ENCODE results near the gene CAB39L. TPM values are rescaled to one million over a fixed set of nuclear protein-coding genes. Genes with fewer than 3 reads are reported as not detected.
"Not testable (repeated sequence)": the region's sequence is repeated elsewhere in the genome, so short reads cannot be mapped to it uniquely, and the experiment has no call there.

Gene CAB39L
- total RNA-seq, 3 donors from 2014 or later (not counting 1 experiment from before 2014, with no cell fraction given): 4.4 to 6.5 (median 6.0) TPM

DNA sequence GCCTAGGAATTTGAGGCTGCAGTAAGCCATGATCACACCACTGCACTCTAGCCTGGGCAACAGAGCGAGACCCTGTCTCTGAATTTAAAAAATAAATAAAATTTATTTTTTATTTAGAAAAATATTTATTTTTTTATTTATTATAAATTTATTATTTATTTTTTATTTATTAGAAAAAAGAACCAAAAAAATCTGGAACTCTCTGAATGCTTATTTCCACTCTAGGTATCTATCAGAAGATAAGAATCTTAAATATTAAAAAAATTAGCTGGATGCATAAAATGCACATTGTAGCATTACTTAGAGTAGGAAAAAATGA lies 113.4 kb downstream of the CAB39L start:
- no CpG with 5 or more reads among the region's 1 CpG for WGBS (ENCODE audit: insufficient coverage)
- H3K9me3 ChIP-seq (ENCODE audit: control insufficient read depth, insufficient read depth, low read length): no peaks in the 10 kb centered on the region
- TF ChIP-seq, protein P1, sequence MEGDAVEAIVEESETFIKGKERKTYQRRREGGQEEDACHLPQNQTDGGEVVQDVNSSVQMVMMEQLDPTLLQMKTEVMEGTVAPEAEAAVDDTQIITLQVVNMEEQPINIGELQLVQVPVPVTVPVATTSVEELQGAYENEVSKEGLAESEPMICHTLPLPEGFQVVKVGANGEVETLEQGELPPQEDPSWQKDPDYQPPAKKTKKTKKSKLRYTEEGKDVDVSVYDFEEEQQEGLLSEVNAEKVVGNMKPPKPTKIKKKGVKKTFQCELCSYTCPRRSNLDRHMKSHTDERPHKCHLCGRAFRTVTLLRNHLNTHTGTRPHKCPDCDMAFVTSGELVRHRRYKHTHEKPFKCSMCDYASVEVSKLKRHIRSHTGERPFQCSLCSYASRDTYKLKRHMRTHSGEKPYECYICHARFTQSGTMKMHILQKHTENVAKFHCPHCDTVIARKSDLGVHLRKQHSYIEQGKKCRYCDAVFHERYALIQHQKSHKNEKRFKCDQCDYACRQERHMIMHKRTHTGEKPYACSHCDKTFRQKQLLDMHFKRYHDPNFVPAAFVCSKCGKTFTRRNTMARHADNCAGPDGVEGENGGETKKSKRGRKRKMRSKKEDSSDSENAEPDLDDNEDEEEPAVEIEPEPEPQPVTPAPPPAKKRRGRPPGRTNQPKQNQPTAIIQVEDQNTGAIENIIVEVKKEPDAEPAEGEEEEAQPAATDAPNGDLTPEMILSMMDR (IDR thresholded peaks at IDR 0.05): no peak

DNA sequence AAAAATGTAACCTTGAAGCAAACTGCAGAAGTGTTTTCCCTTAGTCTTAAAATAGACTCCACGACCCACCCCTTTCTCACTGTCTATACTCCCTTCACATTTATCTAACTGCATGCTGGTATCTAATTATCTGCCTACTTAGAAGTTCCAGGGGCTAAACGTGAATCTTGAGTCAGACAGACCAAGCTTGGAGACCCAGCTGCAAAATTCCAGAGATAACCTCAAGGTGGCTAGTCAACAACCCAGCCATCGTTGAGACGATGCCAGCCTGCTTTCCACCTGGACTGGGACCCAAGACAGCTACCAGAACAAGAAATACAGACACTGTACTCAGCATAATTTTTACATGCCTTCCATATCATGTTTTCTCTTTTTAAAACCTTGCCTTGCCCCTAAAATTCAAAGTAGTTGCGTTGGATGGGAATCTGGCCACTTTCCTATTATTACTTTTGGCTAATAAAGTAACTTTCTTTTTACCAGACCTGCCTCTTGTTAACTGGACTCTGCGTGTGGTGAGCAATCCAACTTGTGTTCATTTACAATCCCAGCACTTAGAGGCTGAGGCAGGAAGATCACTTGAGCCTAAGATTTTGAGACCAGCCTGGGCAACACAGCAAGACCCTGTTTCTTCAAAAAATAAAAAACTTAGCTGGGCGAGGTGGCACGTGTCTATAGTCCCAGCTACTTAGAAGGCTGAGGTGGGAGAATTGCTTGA lies 113.9 kb downstream of the CAB39L start:
- H3K9me3 Mint-ChIP-seq: no peaks in the 10 kb centered on the region
- no peak overlapping the region for H3K4me3 Mint-ChIP-seq
- ATAC-seq (no peak), DNase-seq (no peak)
- no peaks in the 10 kb centered on the region for H3K36me3 ChIP-seq (ENCODE audit: control insufficient read depth, insufficient read depth, low read length)
- TF ChIP-seq, protein P1 (IDR thresholded peaks at IDR 0.05): no peak
- intact Hi-C loops (cut with micrococcal nuclease): no loop called here
- H3K4me1 Mint-ChIP-seq: no peaks in the 10 kb centered on the region
- no peaks in the 10 kb centered on the region for H3K36me3 Mint-ChIP-seq
- H3K27ac ChIP-seq (ENCODE audit: low read length): no peak overlapping the region
- no peak overlapping the region for H3K27ac Mint-ChIP-seq
- 94% methylated on average over 8 of the region's 8 CpGs for WGBS (ENCODE audit: insufficient coverage)
- no peak overlapping the region for H3K4me3 ChIP-seq (ENCODE audit: low read length)
- H3K27me3 Mint-ChIP-seq (ENCODE audit: low read depth in 2 of 2): no peaks in the 10 kb centered on the region
- H3K9me3 ChIP-seq (ENCODE audit: control insufficient read depth, insufficient read depth, low read length): no peaks in the 10 kb centered on the region
- H3K4me1 ChIP-seq (ENCODE audit: control insufficient read depth, insufficient read depth, low read length): no peaks in the 10 kb centered on the region
- no peaks in the 10 kb centered on the region for H3K27me3 ChIP-seq (ENCODE audit: control insufficient read depth, insufficient read depth, low read length)

More for the DNA sequence above, 113.4 kb downstream of the CAB39L start:
- H3K4me1 ChIP-seq (ENCODE audit: control insufficient read depth, insufficient read depth, low read length): no peaks in the 10 kb centered on the region
- Mint-ChIP-seq H3K36me3 (no peaks in the 10 kb centered on the region), H3K27ac (no peak overlapping the region), H3K27me3 (ENCODE audit: low read depth in 2 of 2) (no peaks in the 10 kb centered on the region), H3K9me3 (no peaks in the 10 kb centered on the region), H3K4me1 (no peaks in the 10 kb centered on the region), H3K4me3 (no peak overlapping the region)
- H3K27me3 ChIP-seq (ENCODE audit: control insufficient read depth, insufficient read depth, low read length): no peaks in the 10 kb centered on the region
- intact Hi-C loops (cut with micrococcal nuclease): no loop called here
- H3K36me3 ChIP-seq (ENCODE audit: control insufficient read depth, insufficient read depth, low read length): no peaks in the 10 kb centered on the region
- no peak for DNase-seq
- no peak for ATAC-seq
- no peak overlapping the region for H3K27ac ChIP-seq (ENCODE audit: low read length)
- H3K4me3 ChIP-seq (ENCODE audit: low read length): no peak overlapping the region

DNA sequence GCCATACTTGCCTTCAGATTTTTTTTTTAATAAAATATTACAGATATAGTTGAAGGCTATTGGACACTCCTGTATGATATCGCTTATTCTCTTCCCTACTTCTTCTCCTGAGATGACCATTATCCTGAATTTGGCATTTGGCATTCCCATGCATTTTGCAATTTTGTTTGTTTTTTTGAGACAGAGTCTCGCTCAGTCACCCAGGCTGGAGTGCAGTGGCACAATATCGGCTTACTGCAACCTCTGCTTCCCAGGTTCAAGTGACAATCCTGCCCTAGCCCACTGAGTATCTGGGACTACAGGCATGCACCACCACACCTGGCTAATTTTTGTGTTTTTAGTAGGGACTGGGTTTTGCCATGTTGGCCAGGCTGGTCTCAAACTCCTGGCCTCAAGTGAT lies 116.7 kb downstream of the CAB39L start:
- not testable (repeated sequence) for H3K4me3 Mint-ChIP-seq, H3K27ac Mint-ChIP-seq

DNA sequence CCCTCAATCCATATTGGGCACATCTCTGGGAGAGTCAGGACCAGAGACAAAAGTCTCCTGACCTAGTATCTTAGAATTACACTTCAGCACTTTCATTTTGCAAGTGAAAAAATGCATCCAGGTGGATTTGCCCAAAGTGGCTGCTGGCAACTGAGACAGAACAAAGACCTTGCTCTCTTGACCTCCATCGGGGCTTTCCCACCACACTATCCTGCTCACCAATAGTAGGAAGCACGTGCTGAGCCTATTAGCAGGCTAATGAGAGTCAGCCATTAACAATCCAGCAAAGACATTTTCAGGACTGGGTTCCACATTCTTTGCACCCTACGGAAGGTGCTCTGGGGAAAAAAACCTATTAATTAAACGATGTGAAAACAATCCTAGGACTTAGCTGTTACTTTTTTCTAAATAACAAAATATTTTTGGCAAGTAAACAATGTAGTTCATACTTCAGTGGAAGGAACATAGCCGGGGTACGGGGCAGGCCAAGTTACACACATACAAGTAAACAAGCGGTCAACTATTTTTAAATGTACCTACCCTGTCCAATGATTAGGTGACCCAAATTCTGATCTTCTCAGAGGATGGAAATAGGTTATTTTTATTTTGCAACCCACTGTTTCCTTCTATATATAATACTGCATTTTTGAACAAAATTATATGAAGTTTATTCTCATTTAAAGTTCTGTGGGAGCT lies 117.5 kb downstream of the CAB39L start:
- H3K9me3 ChIP-seq (ENCODE audit: control insufficient read depth, insufficient read depth, low read length): no peaks in the 10 kb centered on the region
- H3K4me3 Mint-ChIP-seq: no peak overlapping the region
- H3K27ac Mint-ChIP-seq: no peak overlapping the region
- intact Hi-C loops (cut with micrococcal nuclease): no loop called here
- ATAC-seq: no peak
- H3K4me3 ChIP-seq (ENCODE audit: low read length): no peak overlapping the region
- WGBS (ENCODE audit: insufficient coverage): 94% methylated on average over 4 of the region's 7 CpGs
- TF ChIP-seq, protein P1 (IDR thresholded peaks at IDR 0.05): no peak
- no peak overlapping the region for H3K27ac ChIP-seq (ENCODE audit: low read length)
- H3K36me3 Mint-ChIP-seq: no peaks in the 10 kb centered on the region
- no peaks in the 10 kb centered on the region for H3K27me3 Mint-ChIP-seq (ENCODE audit: low read depth in 2 of 2)
- DNase-seq: no peak
- H3K4me1 Mint-ChIP-seq: no peaks in the 10 kb centered on the region
- H3K36me3 ChIP-seq (ENCODE audit: control insufficient read depth, insufficient read depth, low read length): no peaks in the 10 kb centered on the region
- no peaks in the 10 kb centered on the region for H3K4me1 ChIP-seq (ENCODE audit: control insufficient read depth, insufficient read depth, low read length)
- H3K9me3 Mint-ChIP-seq: no peaks in the 10 kb centered on the region
- no peaks in the 10 kb centered on the region for H3K27me3 ChIP-seq (ENCODE audit: control insufficient read depth, insufficient read depth, low read length)

More for the DNA sequence above, 116.7 kb downstream of the CAB39L start:
- H3K27me3 Mint-ChIP-seq (ENCODE audit: low read depth in 2 of 2); H3K4me1 Mint-ChIP-seq; intact Hi-C loops (cut with micrococcal nuclease); H3K4me1 ChIP-seq (ENCODE audit: control insufficient read depth, insufficient read depth, low read length); H3K27ac ChIP-seq (ENCODE audit: low read length); H3K9me3 Mint-ChIP-seq; H3K27me3 ChIP-seq (ENCODE audit: control insufficient read depth, insufficient read depth, low read length); DNase-seq; H3K9me3 ChIP-seq (ENCODE audit: control insufficient read depth, insufficient read depth, low read length); H3K36me3 ChIP-seq (ENCODE audit: control insufficient read depth, insufficient read depth, low read length); H3K36me3 Mint-ChIP-seq; ATAC-seq; H3K4me3 ChIP-seq (ENCODE audit: low read length): not testable (repeated sequence)
- 99% methylated on average over 3 of the region's 3 CpGs for WGBS (ENCODE audit: insufficient coverage)

Data from natural killer cell (primary cell).